Activated CD4-positive, alpha-beta T cell treated with anti-CD3 and anti-CD28 coated beads, Interleukin-10, Interleukin-2, amounts not matched to agents 100 ng/mL and 50 ng/mL, durations not matched to agents 16 hours and 8 hours (primary cell): Measurements from ENCODE around the gene GALNT14.
"Not testable (repeated sequence)": the region's sequence is repeated elsewhere in the genome, so short reads cannot be mapped to it uniquely, and the experiment has no call there.

Source experiments
- DNase-seq: peaks from one replicate; pipeline ENCODE4 v3.0.0-alpha.2; 2020

GALNT14 gene

DNA sequence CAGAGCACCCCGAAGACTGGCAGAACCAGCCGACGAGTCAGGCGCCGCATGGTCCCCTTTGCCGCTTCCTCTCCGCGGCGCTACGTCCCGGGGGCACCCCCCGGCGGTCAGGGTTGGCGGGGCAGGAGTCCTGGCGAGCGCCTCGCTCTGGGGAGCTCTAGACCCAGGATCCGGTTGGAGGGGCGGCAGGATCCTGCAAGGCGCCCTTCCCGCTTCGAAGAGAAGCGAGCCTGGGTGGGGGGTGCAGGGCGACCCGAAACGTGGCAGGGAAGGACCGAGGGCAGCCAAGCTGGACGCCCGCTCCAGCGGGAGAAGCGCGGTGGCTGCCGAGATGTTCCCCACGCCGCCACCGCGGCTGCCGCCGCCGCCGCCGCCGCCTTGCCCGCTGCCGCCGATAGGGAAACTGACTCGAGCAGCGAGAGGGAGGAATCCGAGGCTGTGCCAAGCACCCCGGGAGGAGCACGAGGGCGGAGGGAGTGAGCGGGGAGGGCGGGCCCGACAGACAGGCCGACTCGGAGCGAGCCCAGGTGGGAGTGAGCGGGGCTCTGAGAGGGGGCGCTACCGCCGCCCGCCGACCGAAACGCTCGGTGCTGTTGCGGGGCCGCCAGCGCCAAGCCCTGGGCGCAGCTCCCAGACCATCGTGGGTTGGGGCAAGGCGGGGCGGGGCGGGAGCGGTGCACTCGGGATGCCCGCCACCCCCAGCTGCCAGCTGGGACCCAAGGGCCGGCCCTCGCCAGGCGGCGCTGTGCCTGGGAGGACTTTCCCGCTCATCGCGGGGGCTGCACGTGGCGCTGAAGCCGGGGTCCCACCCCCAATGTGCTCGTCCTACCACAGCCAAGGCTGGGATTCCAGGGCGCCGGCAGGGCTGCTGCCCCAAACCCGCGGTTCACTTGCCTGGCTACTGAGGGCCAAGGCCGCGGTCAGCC is at the start of gene GALNT14:
Gene GALNT14 (minus strand): TSS at position 404 of the 926 bp plus-strand sequence. CDS start 354 bp downstream, at position 50.
- peak; percentile 57 for DNase-seq

DNA sequence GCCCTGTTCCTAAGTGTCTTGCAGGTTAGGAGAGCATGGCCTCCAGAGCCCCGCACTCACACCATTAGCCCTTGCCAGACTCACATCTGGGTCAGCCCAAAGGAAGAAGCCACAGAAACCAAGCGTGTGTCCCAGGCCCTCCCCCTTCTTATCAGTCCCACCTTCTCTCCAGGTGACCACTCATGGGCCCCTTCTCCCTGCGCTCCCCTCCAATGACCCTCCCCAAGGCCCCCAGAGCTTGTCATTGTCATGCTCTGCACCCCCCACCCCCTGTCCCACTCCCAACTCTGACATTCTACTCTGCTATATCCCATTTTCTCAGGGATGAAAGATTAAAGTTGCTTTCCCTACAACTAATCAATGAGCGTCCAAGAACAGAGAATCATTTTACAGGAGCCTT is 48.9 kb upstream of the GALNT14 start:
- DNase-seq, result no peak

- not testable (repeated sequence) for DNase-seq
These were observed 45.7 kb upstream of the GALNT14 start for GRCh38 chr2:31183973-31184372.

- DNase-seq, result no peak
These were observed 38.5 kb upstream of the GALNT14 start for GRCh38 chr2:31176742-31177141.

GRCh38 chr2:31171142-31171541 is 32.9 kb upstream of the GALNT14 start:
- no peak for DNase-seq

DNA sequence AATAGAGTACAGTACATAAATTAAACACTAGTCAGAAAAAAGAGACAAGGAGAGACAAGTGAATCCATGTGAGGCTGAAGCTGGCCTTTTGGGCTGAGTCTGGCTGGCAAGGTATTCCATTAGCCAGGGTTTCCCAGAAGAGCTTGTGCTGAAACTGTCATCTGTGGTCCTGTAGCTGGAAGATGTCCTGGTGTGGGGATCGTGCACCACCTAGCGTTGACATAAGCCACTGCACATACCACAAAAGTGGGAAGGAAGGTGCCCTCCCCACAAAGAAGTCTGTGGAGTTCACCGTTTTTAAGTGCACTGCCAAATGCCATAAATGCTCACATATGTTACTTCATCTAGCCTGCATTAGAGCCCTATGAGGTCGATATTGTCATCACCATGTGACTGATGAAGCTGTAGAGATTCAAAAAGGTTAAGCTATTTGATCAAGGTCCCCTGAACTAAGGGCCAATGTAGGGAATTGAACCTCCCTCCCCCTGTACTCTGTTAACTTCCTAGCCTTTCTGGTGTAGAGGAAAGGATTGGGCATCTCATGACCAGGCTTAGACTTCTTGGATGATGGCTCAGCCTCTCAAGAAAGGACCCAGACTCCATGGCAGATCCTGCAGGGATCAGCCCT is 31.9 kb upstream of the GALNT14 start:
- peak; percentile 66 for DNase-seq

DNA sequence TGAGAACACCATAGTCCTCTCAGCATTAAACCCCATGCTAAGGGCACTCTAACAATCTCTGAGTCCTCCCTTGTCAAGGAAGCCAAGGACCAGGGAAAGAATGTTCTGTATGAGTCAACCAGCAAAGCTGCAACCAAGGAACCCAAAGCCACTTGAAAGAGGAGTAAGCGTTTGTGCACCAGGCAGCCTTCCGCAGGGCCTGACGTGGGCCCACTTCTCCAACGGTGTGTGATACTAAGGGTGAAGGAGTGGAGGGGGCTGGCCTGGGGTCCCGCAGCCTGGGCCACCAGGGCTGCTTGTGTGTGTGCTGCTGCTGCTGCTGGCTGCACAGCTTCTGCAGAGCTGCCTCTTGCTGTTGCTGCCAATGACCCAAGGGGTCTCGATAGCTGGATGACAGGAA is 30.1 kb upstream of the GALNT14 start:
- no peak for DNase-seq

DNA sequence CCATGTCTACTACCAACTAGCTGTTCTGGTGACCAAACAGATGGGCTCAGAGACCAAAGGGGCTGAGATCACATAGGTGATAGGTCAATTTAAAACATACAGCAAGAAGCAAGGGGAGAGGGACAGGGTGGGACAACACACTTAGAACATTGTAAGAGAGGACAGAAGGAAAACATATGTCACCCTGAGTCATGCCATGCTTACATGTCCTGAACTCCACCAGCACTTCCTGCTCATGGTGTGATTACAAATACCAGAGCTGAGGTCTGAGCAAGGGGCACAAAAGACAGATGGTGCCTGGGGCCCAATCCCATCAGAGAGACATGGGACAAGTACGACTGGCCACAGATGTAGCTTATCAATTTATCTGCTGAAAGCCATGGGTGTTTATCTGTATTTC is 28.7 kb upstream of the GALNT14 start:
- DNase-seq, result no peak

DNA sequence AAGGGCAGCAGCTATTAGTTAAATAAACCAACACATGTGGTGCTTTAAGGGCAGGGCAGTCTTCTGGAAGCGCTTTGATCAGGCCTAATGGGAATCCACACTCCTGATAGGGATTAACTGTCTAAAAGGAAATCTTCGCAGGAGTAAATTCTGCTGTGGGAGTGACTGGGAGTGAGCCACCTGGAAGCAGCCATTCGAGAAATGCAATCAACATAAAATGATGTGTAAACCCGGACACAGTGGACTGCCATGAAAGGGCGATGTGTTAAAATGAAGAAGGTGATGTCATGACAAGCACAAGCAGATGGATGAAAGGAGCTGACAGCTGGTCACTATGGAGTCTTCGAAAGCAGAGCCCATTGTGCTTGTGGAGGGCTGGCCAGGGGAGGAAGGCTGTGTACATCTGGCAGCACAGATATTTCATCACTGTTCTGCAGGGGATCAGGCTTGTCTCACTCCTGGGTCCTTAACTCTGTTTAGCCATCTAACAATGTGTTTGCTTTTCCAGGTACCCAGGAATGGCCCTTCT is 24.8 kb upstream of the GALNT14 start:
- DNase-seq, result no peak

GRCh38 chr2:31161637-31162036 is 23.4 kb upstream of the GALNT14 start:
- DNase-seq, result no peak

DNA sequence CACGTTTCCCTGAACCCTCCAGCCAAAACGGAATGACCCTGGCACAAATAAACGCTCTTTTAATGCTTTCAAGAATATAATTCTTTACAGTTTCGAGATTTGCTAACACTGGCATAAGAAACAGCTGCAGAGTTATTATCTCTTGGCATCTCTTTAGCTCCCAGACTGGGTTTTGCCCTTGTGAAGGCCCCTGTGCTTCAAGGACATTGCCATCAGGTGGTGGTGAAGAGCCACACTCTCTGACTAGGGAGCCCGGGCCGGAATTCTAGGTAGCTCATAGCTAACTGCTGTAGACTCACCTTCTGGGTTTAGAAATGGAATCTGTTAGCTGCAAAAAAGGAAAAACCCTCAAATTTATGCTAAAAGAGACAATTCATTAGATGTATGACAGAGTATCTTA is 13.3 kb upstream of the GALNT14 start:
- no peak for DNase-seq

GRCh38 chr2:31150120-31150670 is 12.0 kb upstream of the GALNT14 start:
- DNase-seq, result no peak

DNA sequence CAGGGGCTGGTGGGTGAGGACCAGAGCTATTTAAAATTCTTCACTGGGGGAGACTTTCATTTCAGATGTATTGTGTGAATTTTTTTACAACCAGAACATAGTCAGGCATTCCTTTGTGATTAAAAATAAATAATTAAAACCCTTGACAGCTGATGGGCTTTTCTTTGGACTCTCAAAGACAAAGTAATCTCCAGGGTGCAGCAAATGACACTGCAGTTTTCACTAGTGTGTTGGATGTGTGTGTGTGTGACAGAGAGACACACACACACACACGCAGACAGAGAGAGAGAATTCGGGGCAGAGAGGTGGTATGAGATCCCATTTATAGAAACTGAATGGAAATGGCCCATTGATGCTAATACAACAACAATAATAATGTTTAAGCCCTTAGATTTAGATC is 10.3 kb upstream of the GALNT14 start:
- no peak for DNase-seq

- no peak for DNase-seq
These were observed 9.4 kb upstream of the GALNT14 start for GRCh38 chr2:31147645-31148044.

- DNase-seq, result no peak
These were observed 3.9 kb upstream of the GALNT14 start for GRCh38 chr2:31142110-31142509.

DNA sequence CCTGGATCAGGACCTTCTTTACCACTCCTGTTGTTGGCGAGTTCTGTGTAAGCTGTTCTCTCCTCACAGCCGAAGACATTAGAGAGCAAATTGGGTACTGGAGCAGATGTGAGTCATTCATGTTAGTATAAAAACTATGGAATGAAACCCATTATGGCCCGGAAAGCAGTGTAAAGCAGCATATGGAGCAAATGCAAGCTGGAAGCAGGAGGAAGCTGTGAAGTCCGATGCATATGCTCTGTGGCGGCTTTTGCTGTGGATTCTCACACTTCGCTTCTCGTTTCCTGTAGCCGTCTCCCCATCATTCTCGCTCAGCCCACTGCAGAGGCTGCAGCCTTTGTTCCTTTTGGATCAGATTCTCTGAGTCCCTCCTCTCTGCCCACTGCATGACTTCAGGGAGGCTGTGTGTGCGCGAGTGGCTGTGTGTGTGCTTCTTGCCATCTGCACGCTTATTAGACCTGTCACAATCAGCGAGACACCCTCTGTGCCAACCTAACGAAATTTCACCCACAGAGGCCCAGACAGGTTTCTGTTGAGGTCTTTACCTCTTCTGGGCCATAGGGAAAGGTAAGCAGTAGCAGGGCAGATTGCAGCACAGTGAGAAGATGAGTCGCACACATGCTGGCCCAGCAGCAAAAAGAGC is 3.3 kb upstream of the GALNT14 start:
- DNase-seq, result no peak

GRCh38 chr2:31140151-31140550 is 1.9 kb upstream of the GALNT14 start:
- DNase-seq, result no peak

- DNase-seq, result no peak
These were observed 1.4 kb upstream of the GALNT14 start for GRCh38 chr2:31139671-31140070.

DNA sequence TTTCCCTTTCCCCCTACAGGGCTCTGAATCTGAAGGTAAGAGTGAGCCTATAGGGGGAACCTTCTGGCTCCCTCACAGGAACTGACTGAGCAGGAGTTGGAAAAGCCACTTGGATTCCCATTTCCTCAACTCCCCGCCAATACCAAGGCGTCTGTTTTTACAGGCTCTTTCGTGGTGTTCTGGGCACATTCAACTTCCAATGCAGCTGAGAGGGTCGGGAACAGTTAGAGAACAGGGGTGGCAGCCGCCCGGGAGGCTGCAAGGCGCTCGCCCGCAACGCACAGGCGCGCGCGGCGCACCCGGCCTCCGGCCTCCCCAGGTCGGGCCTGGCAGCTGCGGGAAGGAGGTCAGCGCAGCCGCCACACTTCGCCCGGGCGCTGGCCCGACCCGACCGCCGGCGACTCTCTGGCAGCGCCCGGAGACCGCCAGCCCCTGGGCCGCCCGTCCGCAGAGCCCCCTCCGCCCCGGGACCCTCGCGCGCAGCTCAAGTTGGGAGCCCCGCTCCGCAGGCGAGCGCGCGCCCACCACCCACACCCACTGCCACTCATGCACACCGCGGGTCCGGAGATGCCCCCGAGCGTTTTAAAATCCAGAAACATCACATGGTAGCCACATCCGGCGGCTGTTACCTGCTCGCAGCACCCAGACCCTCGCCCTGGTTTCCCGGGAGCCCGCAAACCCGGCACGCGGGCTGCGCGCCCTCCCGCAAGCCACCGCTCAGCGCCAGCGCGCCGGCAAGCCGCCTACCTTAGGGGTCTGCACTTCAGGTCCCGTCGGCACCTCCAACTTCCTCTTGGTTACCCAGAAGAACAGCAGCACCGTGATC is 816 bp downstream of the GALNT14 start:
- no peak for DNase-seq

DNA sequence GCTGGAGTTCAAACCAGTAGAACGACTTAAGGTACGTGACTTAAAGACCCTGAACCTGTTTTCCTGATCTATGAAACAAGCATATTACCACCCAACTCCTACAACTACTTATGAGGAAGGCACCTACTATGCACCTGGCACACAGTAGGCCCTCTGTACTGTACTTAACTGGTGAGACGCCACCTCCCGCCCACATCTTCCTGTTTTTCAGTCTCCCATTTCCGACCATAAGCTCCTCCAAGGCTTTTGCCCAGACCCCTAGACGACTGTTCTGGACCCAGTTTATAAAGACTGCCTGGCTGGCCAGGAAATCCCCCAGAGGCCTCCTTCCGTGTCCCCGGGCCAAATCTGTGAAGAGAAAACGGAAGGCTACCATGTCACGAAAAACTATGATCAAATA is 1.5 kb downstream of the GALNT14 start:
- DNase-seq, result no peak

- DNase-seq, result no peak
These were observed 2.2 kb downstream of the GALNT14 start for GRCh38 chr2:31136000-31136399.

DNA sequence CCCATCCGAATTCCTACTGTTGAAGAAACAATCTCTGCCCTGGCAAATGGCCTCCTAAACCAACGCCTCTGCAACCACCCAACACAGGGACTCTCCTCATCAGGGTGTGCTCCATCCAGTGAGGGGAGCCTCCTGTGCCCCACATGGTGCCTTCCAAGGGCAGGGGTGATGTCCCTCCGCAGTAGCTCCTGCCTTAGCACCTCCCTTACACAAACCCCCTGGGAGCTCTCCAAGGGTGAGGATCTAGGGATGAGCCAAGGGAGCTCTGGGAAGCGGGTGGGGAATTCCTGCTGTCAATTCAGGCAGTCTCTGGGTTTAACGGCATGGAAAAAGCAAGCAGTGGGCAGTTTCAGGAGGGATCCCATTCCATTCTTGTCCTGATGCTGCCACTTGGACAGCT is 3.8 kb downstream of the GALNT14 start:
- DNase-seq, result no peak
